Globus pallidus (tissue), 1 donor: ENCODE data around the gene RASGRF2.

Experiments used
- DNase-seq: peaks from one replicate; pipeline ENCODE4 v3.0.0-alpha.2; 2015; ENCODE audit warnings: low spot score

RASGRF2 gene

GRCh38 chr5:80955082-80955590 lies 5.0 kb upstream of the RASGRF2 start:
- DNase-seq, result no peak

GRCh38 chr5:80956272-80956671 lies 3.9 kb upstream of the RASGRF2 start:
- DNase-seq, result no peak

GRCh38 chr5:80957031-80957761 lies 3.0 kb upstream of the RASGRF2 start:
- DNase-seq, result no peak

- no peak for DNase-seq
Observed at GRCh38 chr5:80958616-80959015, 1.5 kb upstream of the RASGRF2 start.

- DNase-seq, result no peak
Observed at GRCh38 chr5:80959138-80959537, 1.0 kb upstream of the RASGRF2 start.

- DNase-seq, result peak; percentile 59
Observed at GRCh38 chr5:80960531-80961375, 590 bp downstream of the RASGRF2 start.

GRCh38 chr5:80961376-80962281 lies 1.5 kb downstream of the RASGRF2 start:
- peak; percentile 67 for DNase-seq

GRCh38 chr5:80962630-80963520 lies 2.7 kb downstream of the RASGRF2 start:
- peak; percentile 47 for DNase-seq

- DNase-seq, result peak; percentile 48
Observed at GRCh38 chr5:80963521-80963895, 3.3 kb downstream of the RASGRF2 start.

- DNase-seq, result no peak
Observed at GRCh38 chr5:80963966-80964481, 3.9 kb downstream of the RASGRF2 start.

- DNase-seq, result no peak
Observed at GRCh38 chr5:80964491-80964890, 4.3 kb downstream of the RASGRF2 start.

- DNase-seq, result no peak
Observed at GRCh38 chr5:80964919-80965318, 4.8 kb downstream of the RASGRF2 start.

- no peak for DNase-seq
Observed at GRCh38 chr5:80967500-80968181, 7.5 kb downstream of the RASGRF2 start.

GRCh38 chr5:80973027-80973426 lies 12.9 kb downstream of the RASGRF2 start:
- DNase-seq, result no peak

GRCh38 chr5:80975065-80975464 lies 14.9 kb downstream of the RASGRF2 start:
- DNase-seq, result no peak

- DNase-seq, result no peak
Observed at GRCh38 chr5:80976985-80977384, 16.8 kb downstream of the RASGRF2 start.

- no peak for DNase-seq
Observed at GRCh38 chr5:80977764-80978163, 17.6 kb downstream of the RASGRF2 start.

- no peak for DNase-seq
Observed at GRCh38 chr5:80978772-80979317, 18.7 kb downstream of the RASGRF2 start.

GRCh38 chr5:80982093-80982492 lies 21.9 kb downstream of the RASGRF2 start:
- DNase-seq, result no peak
